Left lung (tissue), 10 donors: ENCODE results near the gene TMEM51. TPM values are rescaled to one million over a fixed set of nuclear protein-coding genes. Genes with fewer than 3 reads are reported as not detected.

Experiments used
- ATAC-seq: fragments of 200-7000 bp; cut with Tn5 transposase; one replicate; pipeline ENCODE4 v1.9.1; 2020; ENCODE audit warnings: moderate library complexity
- DNase-seq, 4 donors: peaks; one replicate each; pipeline ENCODE4 v3.0.0-alpha.2; 2013 to 2020
- H3K27ac ChIP-seq, 2 donors: fragments of 200-600 bp; sonication (generic) in 1 of 2; one replicate each; pipeline versions ENCODE4 v1.5.0 to v1.8.0; 2020 to 2021
- H3K27me3 ChIP-seq, 2 donors: fragments of 200-600 bp; sonication (generic) in 1 of 2; one replicate each; pipeline versions ENCODE4 v1.5.0 to v1.8.0; 2020 to 2021
- H3K36me3 ChIP-seq, 2 donors: fragments of 200-600 bp; sonication (generic) in 1 of 2; one replicate each; pipeline versions ENCODE4 v1.5.0 to v1.8.0; 2020 to 2021
- H3K4me1 ChIP-seq, 2 donors: fragments of 200-600 bp; one replicate each; pipeline ENCODE4 v1.8.0; 2021
- H3K4me3 ChIP-seq, 2 donors: fragments of 200-600 bp; sonication (generic) in 1 of 2; one replicate each; pipeline versions ENCODE4 v1.5.0 to v1.8.0; 2020 to 2021; ENCODE audit warnings: mild to moderate bottlenecking in 1 of 2
- H3K9me3 ChIP-seq, 2 donors: fragments of 200-600 bp; sonication (generic) in 1 of 2; one replicate each; pipeline versions ENCODE4 v1.5.0 to v1.8.0; 2020 to 2021
- CTCF ChIP-seq, 2 donors: fragments of 200-600 bp; sonication (generic) in 1 of 2; IDR thresholded peaks; one replicate each; pipeline versions ENCODE4 v1.5.0 to v1.8.0; 2021; ENCODE audit warnings: antibody characterized with exemption in 2 of 2
- intact Hi-C, 2 donors: fragments of 100-400 bp; cut with DNase I; formaldehyde crosslinking; loops; one replicate each; pipeline versions ENCODE4 v1.11.2 to v1.14.2; 2022
- polyA plus RNA-seq, 6 donors: library from polyadenylated mRNA; unstranded; fragments of 120-200 nt; gene quantifications; one replicate each; pipeline ENCODE4 v1.2.1, GENCODE V29; 2013; ENCODE audit not compliant: insufficient read length in 6 of 6
- total RNA-seq, 2 donors: library from RNA; stranded (reverse); fragmentation: NEBNext Ultra II Directional; extraction: Animal tissue kit (Norgen Biotek cat#: 25700); gene quantifications; one replicate each; pipeline ENCODE4 v1.2.1, GENCODE V29; 2021
- donor health status: DM: no; HTN: yes; CAD: no.
- donor health status: DM: no; HTN: no; CAD: no.

Gene TMEM51
- total and polyA plus RNA-seq, 8 donors, result 10.6 to 17.9 (median 15.7) TPM

- no peak for DNase-seq
- Histone ChIP-seq H3K27me3 (no peaks in the 10 kb centered on the region), H3K9me3 (no peaks in the 10 kb centered on the region), H3K4me3 (no peak overlapping the region), H3K36me3 (no peaks in the 10 kb centered on the region), H3K27ac (peak overlapping the region; percentile 33 to 85), H3K4me1 (peaks cover 11 to 59% of the 10 kb centered on the region in 2 donors)
- ATAC-seq, result peak; percentile 33
- intact Hi-C loops, result no loop called here
- no peak for TF ChIP-seq CTCF (IDR thresholded peaks at IDR 0.05)
These were observed 105.5 kb downstream of the TMEM51 start for GRCh38 chr1:15258833-15259621.

- Histone ChIP-seq H3K27me3 (no peaks in the 10 kb centered on the region), H3K9me3 (peaks cover 0 to 1% of the 10 kb centered on the region in 2 donors), H3K36me3 (no peaks in the 10 kb centered on the region), H3K4me1 (peaks cover 11 to 59% of the 10 kb centered on the region in 2 donors), H3K4me3 (no peak overlapping the region), H3K27ac (peak overlapping the region; percentile 71 to 85)
- TF ChIP-seq CTCF (IDR thresholded peaks at IDR 0.05), result no peak
- intact Hi-C loops, result loop anchor here in 1 of 2 donors (10.0 kb wide), 1 partner anchor 105 kb away; the partner anchor contains the start of gene TMEM51
- no peak for DNase-seq
- ATAC-seq, result no peak
These were observed 106.1 kb downstream of the TMEM51 start for GRCh38 chr1:15259622-15260007.

GRCh38 chr1:15260418-15261154 is 107.0 kb downstream of the TMEM51 start:
- TF ChIP-seq CTCF (IDR thresholded peaks at IDR 0.05), result no peak
- H3K27me3 ChIP-seq, result no peaks in the 10 kb centered on the region
- no peak overlapping the region for H3K4me3 ChIP-seq
- peak; percentile 11 for ATAC-seq
- H3K27ac ChIP-seq, result peak overlapping the region; percentile 71 to 85
- peaks cover 11 to 59% of the 10 kb centered on the region in 2 donors for H3K4me1 ChIP-seq
- peaks cover 0 to 6% of the 10 kb centered on the region in 2 donors for H3K9me3 ChIP-seq
- intact Hi-C loops, result loop anchor here in 1 of 2 donors (10.0 kb wide), 1 partner anchor 106 kb away; the partner anchor contains the start of gene TMEM51
- no peaks in the 10 kb centered on the region for H3K36me3 ChIP-seq
- DNase-seq, result peak in 1 of 4 donors; percentile 35

GRCh38 chr1:15261155-15262002 is 107.8 kb downstream of the TMEM51 start:
- Histone ChIP-seq H3K4me1 (peaks cover 11 to 59% of the 10 kb centered on the region in 2 donors), H3K4me3 (peak overlapping the region in 1 of 2 donors; percentile 4), H3K27ac (peak overlapping the region; percentile 71 to 85), H3K27me3 (no peaks in the 10 kb centered on the region), H3K36me3 (no peaks in the 10 kb centered on the region), H3K9me3 (peaks cover 0 to 6% of the 10 kb centered on the region in 2 donors)
- ATAC-seq (peak; percentile 80), DNase-seq (peak in 2 of 4 donors; percentile 69 to 88)
- intact Hi-C loops, result loop anchor here in 1 of 2 donors (10.0 kb wide), 1 partner anchor 107 kb away; the partner anchor contains the start of gene TMEM51
- no peak for TF ChIP-seq CTCF (IDR thresholded peaks at IDR 0.05)
